Measurements from ENCODE around the gene NCAN. TPM values are rescaled to one million over a fixed set of nuclear protein-coding genes. Genes with fewer than 3 reads are reported as not detected.

Gene NCAN
- total and polyA plus RNA-seq, 3 donors from 2014 or later, result 2.3 to 3.7 (median 3.3) TPM

DNA sequence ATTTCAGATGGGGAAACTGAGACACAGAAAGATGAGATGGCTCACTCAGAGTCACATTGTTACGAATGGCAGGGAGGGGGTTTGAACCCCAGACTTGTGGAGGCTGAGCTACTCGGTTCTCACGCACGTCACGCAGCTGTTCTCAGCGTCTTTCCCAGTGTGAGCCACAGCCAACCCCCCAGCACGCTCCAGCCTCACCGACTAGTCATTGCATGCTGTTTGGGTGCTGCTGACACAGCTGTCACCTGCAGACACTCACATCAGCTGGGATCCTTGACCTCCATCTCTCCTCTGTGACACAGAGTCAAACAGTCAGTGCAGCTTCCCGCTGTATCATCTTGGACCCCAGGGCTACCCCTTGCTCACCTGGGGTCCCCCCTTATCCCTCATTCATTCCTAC lies 2.4 kb upstream of the NCAN start:
- Histone ChIP-seq H3K4me3 (no peak overlapping the region), H3K27me3 (no peaks in the 10 kb centered on the region), H3K36me3 (ENCODE audit: low read depth, missing control alignments) (no peaks in the 10 kb centered on the region), H3K27ac (no peak overlapping the region), H3K9me3 (no peaks in the 10 kb centered on the region), H3K4me1 (no peaks in the 10 kb centered on the region)
- intact Hi-C loops (cut with DNase I; ENCODE audit: low total_unique reads), result no loop called here
- DNase-seq, result no peak
- WGBS, 2 donors, result 68 to 70% methylated on average over 9 of the region's 9 CpGs
- TF ChIP-seq, protein P1, sequence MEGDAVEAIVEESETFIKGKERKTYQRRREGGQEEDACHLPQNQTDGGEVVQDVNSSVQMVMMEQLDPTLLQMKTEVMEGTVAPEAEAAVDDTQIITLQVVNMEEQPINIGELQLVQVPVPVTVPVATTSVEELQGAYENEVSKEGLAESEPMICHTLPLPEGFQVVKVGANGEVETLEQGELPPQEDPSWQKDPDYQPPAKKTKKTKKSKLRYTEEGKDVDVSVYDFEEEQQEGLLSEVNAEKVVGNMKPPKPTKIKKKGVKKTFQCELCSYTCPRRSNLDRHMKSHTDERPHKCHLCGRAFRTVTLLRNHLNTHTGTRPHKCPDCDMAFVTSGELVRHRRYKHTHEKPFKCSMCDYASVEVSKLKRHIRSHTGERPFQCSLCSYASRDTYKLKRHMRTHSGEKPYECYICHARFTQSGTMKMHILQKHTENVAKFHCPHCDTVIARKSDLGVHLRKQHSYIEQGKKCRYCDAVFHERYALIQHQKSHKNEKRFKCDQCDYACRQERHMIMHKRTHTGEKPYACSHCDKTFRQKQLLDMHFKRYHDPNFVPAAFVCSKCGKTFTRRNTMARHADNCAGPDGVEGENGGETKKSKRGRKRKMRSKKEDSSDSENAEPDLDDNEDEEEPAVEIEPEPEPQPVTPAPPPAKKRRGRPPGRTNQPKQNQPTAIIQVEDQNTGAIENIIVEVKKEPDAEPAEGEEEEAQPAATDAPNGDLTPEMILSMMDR (IDR thresholded peaks at IDR 0.05), result no peak
- TF ChIP-seq POLR2A (IDR thresholded peaks at IDR 0.05), result no peak

DNA sequence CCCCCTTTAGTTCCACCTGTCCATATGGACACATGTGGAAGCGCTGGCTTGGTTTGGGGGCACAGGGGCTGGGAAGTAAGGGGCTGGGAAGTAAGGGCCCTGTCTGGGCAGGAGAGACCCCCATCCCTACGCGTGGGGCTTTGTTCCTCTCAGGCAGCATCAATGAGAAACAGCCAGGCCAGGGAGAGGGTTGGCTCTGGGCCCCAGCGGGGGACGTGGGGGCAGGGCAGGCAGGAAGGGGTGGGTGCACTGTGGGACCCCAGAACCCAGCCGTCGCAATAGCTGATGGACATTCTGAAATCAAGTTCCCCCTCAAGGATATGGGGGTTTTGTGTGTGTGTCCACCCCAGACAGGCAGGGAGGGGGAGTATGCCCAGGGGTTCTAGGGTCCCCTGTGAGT lies 1.2 kb downstream of the NCAN start:
- H3K9me3 ChIP-seq, result no peaks in the 10 kb centered on the region
- no peak overlapping the region for H3K4me3 ChIP-seq
- H3K27ac ChIP-seq, result no peak overlapping the region
- H3K36me3 ChIP-seq (ENCODE audit: low read depth, missing control alignments), result no peaks in the 10 kb centered on the region
- no peaks in the 10 kb centered on the region for H3K4me1 ChIP-seq
- WGBS, 2 donors, result 19% methylated on average over 3 to 7 of the region's 7 CpGs
- DNase-seq, result no peak
- H3K27me3 ChIP-seq, result no peaks in the 10 kb centered on the region
- TF ChIP-seq, protein P1 (IDR thresholded peaks at IDR 0.05), result no peak
- intact Hi-C loops (cut with DNase I; ENCODE audit: low total_unique reads), result no loop called here

DNA sequence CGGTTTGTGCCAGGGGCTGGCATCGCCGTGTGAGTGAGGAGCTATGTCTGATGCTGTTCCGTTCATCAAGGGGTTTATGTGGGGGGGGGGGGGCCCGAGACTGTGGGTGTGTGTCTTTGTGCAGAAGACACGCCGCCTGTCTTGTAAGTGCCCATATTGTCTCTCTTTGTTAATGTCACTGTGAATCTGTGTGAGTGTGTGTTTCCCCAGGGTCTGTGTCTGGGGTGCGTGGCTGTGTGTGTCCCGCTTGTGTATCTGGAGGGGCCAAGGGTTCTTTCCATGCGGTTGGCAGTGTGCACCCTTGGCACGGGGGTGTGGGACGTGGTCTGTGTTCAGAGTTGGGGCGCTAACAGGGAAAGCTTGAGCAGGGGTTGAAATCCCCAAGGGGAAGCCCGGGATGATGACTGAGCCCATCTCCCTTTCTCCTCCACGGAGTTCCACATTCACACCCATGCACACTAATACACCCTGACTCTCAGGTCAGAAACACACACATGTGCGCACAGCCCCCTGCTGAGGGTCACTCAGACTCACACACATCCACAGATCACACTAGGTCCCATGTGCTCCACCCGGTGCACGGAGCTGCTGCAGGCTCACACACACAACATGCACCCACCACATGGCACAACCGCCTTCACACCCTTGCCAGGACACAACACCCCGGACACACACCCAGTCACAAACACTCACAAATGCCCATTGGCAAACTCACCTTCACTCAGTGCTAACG lies 1.8 kb downstream of the NCAN start:
- H3K27me3 ChIP-seq, result no peaks in the 10 kb centered on the region
- H3K27ac ChIP-seq, result no peak overlapping the region
- TF ChIP-seq, protein P1 (IDR thresholded peaks at IDR 0.05), result no peak
- TF ChIP-seq POLR2A (IDR thresholded peaks at IDR 0.05), result no peak
- H3K9me3 ChIP-seq, result no peaks in the 10 kb centered on the region
- WGBS, 2 donors, result 53 to 59% methylated on average over 9 to 21 of the region's 21 CpGs
- H3K4me1 ChIP-seq, result no peaks in the 10 kb centered on the region
- no peak for DNase-seq
- intact Hi-C loops (cut with DNase I; ENCODE audit: low total_unique reads), result no loop called here
- no peaks in the 10 kb centered on the region for H3K36me3 ChIP-seq (ENCODE audit: low read depth, missing control alignments)
- no peak overlapping the region for H3K4me3 ChIP-seq

- H3K4me1 ChIP-seq, result no peaks in the 10 kb centered on the region
- no peak overlapping the region for H3K27ac ChIP-seq
- no peak for DNase-seq
- TF ChIP-seq, protein P1 (IDR thresholded peaks at IDR 0.05), result no peak
- no peak for TF ChIP-seq POLR2A (IDR thresholded peaks at IDR 0.05)
- no peak overlapping the region for H3K4me3 ChIP-seq
- no peaks in the 10 kb centered on the region for H3K36me3 ChIP-seq (ENCODE audit: low read depth, missing control alignments)
- H3K9me3 ChIP-seq, result no peaks in the 10 kb centered on the region
- intact Hi-C loops (cut with DNase I; ENCODE audit: low total_unique reads), result no loop called here
- no peaks in the 10 kb centered on the region for H3K27me3 ChIP-seq
- 7 to 26% methylated on average over 5 of the region's 5 CpGs for WGBS, 2 donors
These were observed 2.4 kb downstream of the NCAN start for GRCh38 chr19:19214159-19214490.

DNA sequence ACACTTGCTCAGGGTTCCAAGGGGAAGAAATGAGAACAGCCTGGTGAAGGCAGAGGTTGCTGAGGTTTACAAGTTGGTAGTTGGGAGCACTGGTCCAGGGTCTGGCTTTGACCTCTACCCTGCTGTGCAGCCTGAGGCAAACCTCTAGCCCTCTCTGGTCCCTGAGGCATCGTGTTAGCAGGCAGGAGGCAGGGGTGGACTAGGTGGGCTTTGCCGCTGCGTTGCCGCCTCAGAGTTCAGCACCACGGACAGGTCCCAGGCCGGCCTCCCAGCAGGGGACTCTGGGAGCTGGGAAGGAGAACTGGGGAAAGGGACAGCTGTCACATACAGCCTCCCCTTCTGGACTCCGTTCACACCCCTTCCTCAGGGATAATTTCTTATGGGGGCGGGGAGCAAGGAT lies 3.1 kb downstream of the NCAN start:
- Histone ChIP-seq H3K9me3 (no peaks in the 10 kb centered on the region), H3K27me3 (no peaks in the 10 kb centered on the region), H3K4me1 (no peaks in the 10 kb centered on the region), H3K4me3 (no peak overlapping the region), H3K36me3 (ENCODE audit: low read depth, missing control alignments) (no peaks in the 10 kb centered on the region), H3K27ac (no peak overlapping the region)
- peak; percentile 46 for DNase-seq
- 11% methylated on average over 8 of the region's 8 CpGs; no CpG with 5 or more reads in 1 of the 2 donors for WGBS, 2 donors
- intact Hi-C loops (cut with DNase I; ENCODE audit: low total_unique reads), result no loop called here
- TF ChIP-seq, protein P1 (IDR thresholded peaks at IDR 0.05), result no peak
- TF ChIP-seq POLR2A (IDR thresholded peaks at IDR 0.05), result no peak
